Naive B cell (primary cell): ENCODE results near the gene GPR63. TPM values are rescaled to one million over a fixed set of nuclear protein-coding genes. Genes with fewer than 3 reads are reported as not detected.

Source experiments
- ATAC-seq, 2 donors: fragments of 150-1000 bp; cut with Tn5 transposase; 2 replicates each; pipeline ENCODE4 v1.10.0; 2021; ENCODE audit warnings: low read depth in 2 of 2, mild to moderate bottlenecking in 2 of 2, moderate library complexity in 2 of 2
- DNase-seq: peaks from one replicate; pipeline ENCODE4 v3.0.0; 2022
- H3K27ac Mint-ChIP-seq, 6 donors: one replicate each; pipeline ENCODE4 v1.8.0; 2020 to 2022; ENCODE audit warnings: mild to moderate bottlenecking in 6 of 6, mixed read lengths in 6 of 6, moderate library complexity in 5 of 6, inconsistent platforms in 2 of 6
- H3K27me3 Mint-ChIP-seq, 3 donors: one replicate each; pipeline ENCODE4 v1.8.0; 2021 to 2022; ENCODE audit warnings: mixed read lengths in 3 of 3, mild to moderate bottlenecking in 1 of 3
- H3K36me3 Mint-ChIP-seq, 2 donors: one replicate each; pipeline ENCODE4 v1.8.0; 2020 to 2022; ENCODE audit warnings: mixed read lengths in 2 of 2, inconsistent platforms in 1 of 2, mild to moderate bottlenecking in 1 of 2
- H3K4me1 Mint-ChIP-seq, 3 donors: one replicate each; pipeline ENCODE4 v1.8.0; 2020 to 2022; ENCODE audit warnings: mixed read lengths in 3 of 3, inconsistent platforms in 1 of 3, mild to moderate bottlenecking in 1 of 3, moderate library complexity in 1 of 3
- H3K4me3 Mint-ChIP-seq, 8 donors: one replicate each; pipeline ENCODE4 v1.8.0; 2020 to 2022; ENCODE audit warnings: mild to moderate bottlenecking in 8 of 8, mixed read lengths in 8 of 8, moderate library complexity in 8 of 8, inconsistent platforms in 2 of 8
- H3K9me3 Mint-ChIP-seq, 7 donors: one replicate each; pipeline ENCODE4 v1.8.0; 2020 to 2022; ENCODE audit warnings: mixed read lengths in 7 of 7, mild to moderate bottlenecking in 5 of 7, inconsistent platforms in 2 of 7, moderate library complexity in 1 of 7
- polyA plus RNA-seq, 6 donors: library from polyadenylated mRNA; unstranded; fragments of 300-500 nt; fragmentation: Illumina TruSeq; gene quantifications; one replicate each; pipeline ENCODE4 v1.2.3, GENCODE V29; 2021; ENCODE audit warnings: low read depth in 6 of 6

GPR63 gene
- polyA plus RNA-seq, 6 donors from 2014 or later: not detected

DNA sequence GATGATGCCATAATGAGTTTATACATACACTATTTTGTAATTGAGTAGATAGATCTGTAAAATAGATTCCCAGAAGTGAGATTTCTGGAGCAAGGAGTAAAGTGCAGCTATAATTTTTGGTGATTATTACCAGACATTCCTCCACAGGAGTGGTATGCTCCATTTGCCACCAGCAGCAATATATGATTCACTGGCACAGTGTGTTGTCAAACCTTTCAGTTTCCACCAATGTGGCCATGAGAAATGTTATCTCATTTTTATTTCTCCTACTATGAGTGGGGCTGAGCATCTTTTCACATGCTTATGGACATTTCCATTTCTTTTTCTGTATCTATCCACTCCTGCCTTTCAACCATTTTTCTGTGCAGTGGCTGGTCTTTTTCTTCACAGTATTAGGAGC, 70.5 kb downstream of the GPR63 start:
- DNase-seq (no peak), ATAC-seq (no peak)
- peaks cover 0 to 9% (median 4%) of the 10 kb centered on the region in 7 donors for H3K9me3 Mint-ChIP-seq
- H3K27ac Mint-ChIP-seq: no peak overlapping the region
- H3K36me3 Mint-ChIP-seq: peaks cover 4 to 6% of the 10 kb centered on the region in 2 donors
- H3K4me3 Mint-ChIP-seq: no peak overlapping the region
- H3K4me1 Mint-ChIP-seq: no peaks in the 10 kb centered on the region
- H3K27me3 Mint-ChIP-seq: peaks cover 10 to 25% (median 14%) of the 10 kb centered on the region in 3 donors

DNA sequence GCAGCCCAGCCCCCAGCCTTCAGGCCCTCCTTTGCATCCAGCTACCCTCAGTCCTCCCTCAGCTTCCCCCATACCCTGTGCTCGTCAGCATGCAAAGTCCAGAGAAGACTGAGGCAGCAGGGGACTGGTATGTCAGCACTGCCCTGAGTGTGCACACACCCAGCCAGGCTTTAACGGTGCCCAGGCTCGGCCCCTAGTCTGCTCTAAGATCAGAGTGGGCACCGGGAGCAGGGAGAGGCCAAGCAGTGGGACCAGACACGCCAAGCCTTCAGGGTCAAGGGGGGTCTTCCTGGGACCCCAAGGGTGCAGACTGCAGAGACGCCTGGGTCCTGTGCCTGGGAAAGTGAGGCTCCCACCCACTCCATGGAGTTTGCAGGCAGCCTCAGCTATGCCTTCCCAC, 74.7 kb downstream of the GPR63 start:
- Mint-ChIP-seq H3K9me3 (peaks cover 0 to 3% (median 0%) of the 10 kb centered on the region in 7 donors), H3K27me3 (peaks cover 0 to 6% (median 6%) of the 10 kb centered on the region in 3 donors), H3K4me1 (no peaks in the 10 kb centered on the region), H3K36me3 (no peaks in the 10 kb centered on the region), H3K4me3 (no peak overlapping the region), H3K27ac (no peak overlapping the region)
- ATAC-seq: no peak
- no peak for DNase-seq

DNA sequence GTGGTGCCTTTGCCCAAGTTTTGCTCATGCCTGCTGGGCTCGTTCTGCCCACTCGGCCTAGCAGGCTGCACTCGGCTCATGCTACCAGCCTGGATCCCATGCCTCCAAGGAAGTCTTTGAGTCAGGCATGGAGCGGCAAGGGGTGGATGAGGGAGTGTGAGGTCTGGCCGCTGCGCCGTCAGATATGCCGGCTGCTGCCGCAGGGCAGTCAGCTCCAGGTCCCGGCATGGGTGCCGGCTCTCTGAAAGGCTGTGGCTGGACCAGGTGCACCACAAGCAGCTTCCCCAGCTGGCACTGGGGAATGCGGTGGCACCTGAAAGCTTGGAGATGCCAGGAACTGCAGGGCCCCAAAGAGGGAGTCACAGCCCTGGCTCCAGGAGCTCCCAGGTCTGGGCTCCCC, 75.5 kb downstream of the GPR63 start:
- H3K36me3 Mint-ChIP-seq: no peaks in the 10 kb centered on the region
- H3K27ac Mint-ChIP-seq: no peak overlapping the region
- H3K4me3 Mint-ChIP-seq: no peak overlapping the region
- peaks cover 0 to 11% (median 6%) of the 10 kb centered on the region in 3 donors for H3K27me3 Mint-ChIP-seq
- no peak for DNase-seq
- ATAC-seq: no peak
- H3K4me1 Mint-ChIP-seq: no peaks in the 10 kb centered on the region
- peaks cover 0 to 3% (median 0%) of the 10 kb centered on the region in 7 donors for H3K9me3 Mint-ChIP-seq

DNA sequence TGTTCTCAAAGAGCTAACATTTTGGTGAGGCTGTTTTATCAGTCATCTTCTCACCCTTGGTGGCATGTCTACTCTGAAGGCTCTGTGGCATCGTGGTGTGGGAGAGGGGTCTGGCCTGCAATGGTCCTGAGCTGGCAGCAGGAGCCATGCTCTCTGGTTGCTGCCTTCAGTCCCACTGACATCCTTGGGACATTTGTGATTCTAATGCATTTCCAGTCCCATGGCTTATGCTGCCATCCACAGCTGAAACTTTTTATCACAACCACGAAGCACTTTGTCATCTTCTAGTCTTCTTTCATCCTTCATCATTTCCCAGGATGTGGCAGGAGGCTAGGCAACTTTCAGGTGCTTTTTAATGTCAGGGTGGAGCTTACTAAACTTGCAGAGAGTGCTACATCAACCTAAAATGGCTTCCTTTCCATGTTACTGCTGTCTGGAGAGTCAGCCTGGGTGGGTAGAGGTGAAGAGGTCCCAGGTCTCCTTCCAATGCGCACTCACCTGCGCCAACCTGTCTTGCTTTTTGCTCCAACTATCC, 77.1 kb downstream of the GPR63 start:
- peaks cover 0 to 3% (median 0%) of the 10 kb centered on the region in 7 donors for H3K9me3 Mint-ChIP-seq
- no peak for DNase-seq
- no peaks in the 10 kb centered on the region for H3K4me1 Mint-ChIP-seq
- no peak overlapping the region for H3K27ac Mint-ChIP-seq
- H3K27me3 Mint-ChIP-seq: peaks cover 0 to 11% (median 6%) of the 10 kb centered on the region in 3 donors
- H3K36me3 Mint-ChIP-seq: no peaks in the 10 kb centered on the region
- ATAC-seq: no peak
- no peak overlapping the region for H3K4me3 Mint-ChIP-seq

DNA sequence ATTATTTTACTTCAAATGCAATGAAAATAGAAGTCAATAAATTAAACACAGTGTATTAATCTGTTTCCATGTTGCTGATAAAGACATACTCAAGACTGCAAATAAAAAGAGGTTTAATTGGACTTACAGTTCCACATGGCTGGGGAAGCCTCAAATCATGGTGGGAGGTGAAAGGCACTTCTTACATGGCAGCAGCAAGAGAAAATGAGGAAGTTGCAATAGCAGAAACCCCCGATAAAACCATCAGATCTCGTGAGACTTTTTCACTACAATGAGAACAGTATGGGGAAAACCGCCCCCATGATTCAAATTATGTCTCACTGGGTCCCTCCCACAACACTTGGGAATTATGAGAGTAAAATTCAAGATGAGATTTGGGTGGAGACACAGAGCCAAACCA, 82.2 kb downstream of the GPR63 start:
- no peak for ATAC-seq
- Mint-ChIP-seq H3K27me3 (peaks cover 10 to 24% (median 19%) of the 10 kb centered on the region in 3 donors), H3K36me3 (no peaks in the 10 kb centered on the region), H3K4me1 (no peaks in the 10 kb centered on the region), H3K9me3 (peaks cover 4 to 12% (median 5%) of the 10 kb centered on the region in 7 donors), H3K27ac (no peak overlapping the region), H3K4me3 (no peak overlapping the region)
- no peak for DNase-seq

DNA sequence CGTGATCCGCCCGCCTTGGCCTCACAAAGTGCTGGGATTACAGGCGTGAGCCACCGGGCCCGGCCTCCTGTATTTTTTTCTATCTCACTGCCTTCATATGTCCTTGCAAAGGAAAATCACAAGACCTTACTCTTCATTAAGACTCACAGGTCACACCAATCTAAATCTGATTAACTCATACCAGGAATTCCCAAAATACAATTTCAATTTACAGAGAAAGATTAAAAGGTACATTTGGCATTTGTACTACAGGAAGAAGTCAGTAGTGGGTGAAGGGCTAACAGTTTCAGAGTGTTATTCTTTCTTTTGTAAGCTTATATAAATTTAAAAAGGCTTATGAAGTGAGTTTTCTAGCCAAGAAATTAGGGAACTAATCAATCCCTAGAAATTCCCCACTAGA, 87.4 kb downstream of the GPR63 start:
- DNase-seq (no peak), ATAC-seq (no peak)
- Mint-ChIP-seq H3K36me3 (no peaks in the 10 kb centered on the region), H3K4me1 (no peaks in the 10 kb centered on the region), H3K4me3 (no peak overlapping the region), H3K27ac (no peak overlapping the region), H3K27me3 (peaks cover 19 to 33% (median 24%) of the 10 kb centered on the region in 3 donors), H3K9me3 (peaks cover 0 to 12% (median 4%) of the 10 kb centered on the region in 7 donors)

Other genes with a start within 250 kb of the GPR63 start
- gene NDUFAF4, start 60.4 kb upstream of the GPR63 start, polyA plus RNA-seq: 10 to 100 TPM; 35.9 to 84.7 (median 71.4) TPM
- gene KLHL32, start 87.3 kb upstream of the GPR63 start, polyA plus RNA-seq: under 1 TPM in 5 of 6 donors, not detected in 1; 0.63 to 0.94 (median 0.88) TPM